GM13976 (cell line): ENCODE data around the gene RNF167.

Experiments
- DNase-seq: peaks from one replicate; pipeline ENCODE4 v3.0.0; 2012; ENCODE audit warnings: low spot score
- CTCF ChIP-seq: IDR thresholded peaks from 2 replicates; pipeline ENCODE4 v1.5.1; 2012; ENCODE audit warnings: borderline replicate concordance, mild to moderate bottlenecking; ENCODE audit not compliant: insufficient read depth; ENCODE audit errors: extremely low read depth, missing control alignments, control extremely low read depth
- in situ Hi-C: fragments of 300-500 bp; cut with MboI; formaldehyde crosslinking; loops from one replicate; pipeline ENCODE4 v1.12.0; 2022; ENCODE audit warnings: low sequenced_read_pairs, mixed read lengths, inconsistent platforms; ENCODE audit not compliant: unreplicated experiment

The RNF167 gene

GRCh38 chr17:4939796-4940554 lies at the start of gene RNF167, which contains the start of gene SLC25A11:
Gene RNF167, plus strand, starts transcription at chr17:4940268. Its CDS starts 642 bp downstream, at chr17:4940910.
Gene SLC25A11, minus strand, starts transcription at chr17:4940046. Its CDS starts 136 bp downstream, at chr17:4939910.
- no peak for TF ChIP-seq CTCF
- in situ Hi-C loops, result no loop called here
- DNase-seq, result peak; percentile 98

GRCh38 chr17:4891411-4892410 lies 48.4 kb upstream of the RNF167 start:
- DNase-seq, result no peak
- in situ Hi-C loops, result no loop called here
- no peak for TF ChIP-seq CTCF

- no peak for TF ChIP-seq CTCF
- in situ Hi-C loops, result no loop called here
Observed at GRCh38 chr17:4892499-4893221, 47.4 kb upstream of the RNF167 start.

GRCh38 chr17:4893272-4893671 lies 46.8 kb upstream of the RNF167 start:
- DNase-seq, result no peak
- no peak for TF ChIP-seq CTCF

More at GRCh38 chr17:4892499-4893221, 47.4 kb upstream of the RNF167 start:
- DNase-seq, result no peak

GRCh38 chr17:4893721-4894560 lies 46.1 kb upstream of the RNF167 start:
- in situ Hi-C loops, result no loop called here
- DNase-seq, result no peak
- no peak for TF ChIP-seq CTCF

More at GRCh38 chr17:4893272-4893671, 46.8 kb upstream of the RNF167 start:
- in situ Hi-C loops, result no loop called here
